ENCODE data around the gene STEAP4. TPM values are rescaled to one million over a fixed set of nuclear protein-coding genes. Genes with fewer than 3 reads are reported as not detected.

Gene STEAP4
- total RNA-seq, 2 donors from 2014 or later: 39.6 to 40.1 TPM

DNA sequence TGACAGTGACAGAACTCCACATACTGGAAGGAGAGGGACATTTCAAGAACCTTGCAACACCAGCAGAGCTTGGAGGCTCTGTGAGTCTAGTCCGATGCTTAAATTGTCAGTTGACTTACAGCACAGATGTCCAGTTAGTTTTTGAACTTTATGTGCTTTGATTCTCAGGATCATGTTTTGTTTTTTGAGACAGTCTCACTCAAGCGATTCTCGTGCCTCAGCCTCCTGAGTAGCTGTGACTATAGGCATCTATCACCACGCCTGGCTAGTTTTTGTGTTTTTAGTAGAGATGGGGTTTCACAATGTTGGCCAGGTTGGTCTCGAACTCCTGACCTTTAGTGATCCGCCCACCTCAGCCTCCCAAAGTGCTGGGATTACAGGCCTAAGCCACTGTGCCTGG lies 31.8 kb upstream of the STEAP4 start:
- intact Hi-C loops (cut with DNase I): no loop called here
- H3K27ac ChIP-seq: no peak overlapping the region
- H3K27me3 ChIP-seq (replicated peaks; ENCODE audit: insufficient read depth): no peaks in the 10 kb centered on the region
- no peaks in the 10 kb centered on the region for H3K36me3 ChIP-seq
- 97% methylated on average over 6 of the region's 6 CpGs for WGBS
- H3K4me3 ChIP-seq: no peak overlapping the region
- no peaks in the 10 kb centered on the region for H3K4me1 ChIP-seq (replicated peaks)
- no peak for DNase-seq (ENCODE audit: low spot score)
- no peaks in the 10 kb centered on the region for H3K9me3 ChIP-seq
- TF ChIP-seq POLR2A (IDR thresholded peaks at IDR 0.05) (no peak), POLR2AphosphoS5 (IDR thresholded peaks at IDR 0.05) (no peak)
- TF ChIP-seq, protein P1, sequence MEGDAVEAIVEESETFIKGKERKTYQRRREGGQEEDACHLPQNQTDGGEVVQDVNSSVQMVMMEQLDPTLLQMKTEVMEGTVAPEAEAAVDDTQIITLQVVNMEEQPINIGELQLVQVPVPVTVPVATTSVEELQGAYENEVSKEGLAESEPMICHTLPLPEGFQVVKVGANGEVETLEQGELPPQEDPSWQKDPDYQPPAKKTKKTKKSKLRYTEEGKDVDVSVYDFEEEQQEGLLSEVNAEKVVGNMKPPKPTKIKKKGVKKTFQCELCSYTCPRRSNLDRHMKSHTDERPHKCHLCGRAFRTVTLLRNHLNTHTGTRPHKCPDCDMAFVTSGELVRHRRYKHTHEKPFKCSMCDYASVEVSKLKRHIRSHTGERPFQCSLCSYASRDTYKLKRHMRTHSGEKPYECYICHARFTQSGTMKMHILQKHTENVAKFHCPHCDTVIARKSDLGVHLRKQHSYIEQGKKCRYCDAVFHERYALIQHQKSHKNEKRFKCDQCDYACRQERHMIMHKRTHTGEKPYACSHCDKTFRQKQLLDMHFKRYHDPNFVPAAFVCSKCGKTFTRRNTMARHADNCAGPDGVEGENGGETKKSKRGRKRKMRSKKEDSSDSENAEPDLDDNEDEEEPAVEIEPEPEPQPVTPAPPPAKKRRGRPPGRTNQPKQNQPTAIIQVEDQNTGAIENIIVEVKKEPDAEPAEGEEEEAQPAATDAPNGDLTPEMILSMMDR (IDR thresholded peaks at IDR 0.05): no peak

DNA sequence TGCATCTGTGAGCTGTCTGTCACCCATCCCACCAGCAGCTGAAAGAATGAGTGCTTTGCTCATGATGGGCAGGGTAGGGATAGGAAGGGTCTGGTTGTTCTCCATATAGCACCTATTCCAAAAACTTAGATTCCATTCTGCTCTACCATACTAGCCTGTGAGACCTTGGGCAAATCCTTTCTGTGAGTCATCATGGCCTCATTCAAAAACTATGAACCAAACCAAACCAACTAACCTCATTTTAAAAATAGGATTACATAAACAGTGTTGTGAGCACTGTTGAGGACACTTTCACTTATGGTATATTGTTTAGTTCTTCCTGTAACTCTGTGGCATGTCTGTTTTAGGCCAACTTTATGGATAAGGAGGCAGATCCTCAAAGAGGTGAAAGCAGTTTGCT lies 30.9 kb upstream of the STEAP4 start:
- Histone ChIP-seq H3K27ac (no peak overlapping the region), H3K27me3 (replicated peaks; ENCODE audit: insufficient read depth) (no peaks in the 10 kb centered on the region), H3K9me3 (no peaks in the 10 kb centered on the region), H3K36me3 (no peaks in the 10 kb centered on the region), H3K4me1 (replicated peaks) (no peaks in the 10 kb centered on the region), H3K4me3 (no peak overlapping the region)
- no peak for DNase-seq (ENCODE audit: low spot score)
- intact Hi-C loops (cut with DNase I): no loop called here
- no peak for TF ChIP-seq POLR2AphosphoS5 (IDR thresholded peaks at IDR 0.05)
- TF ChIP-seq, protein P1 (IDR thresholded peaks at IDR 0.05): no peak
- no peak for TF ChIP-seq POLR2A (IDR thresholded peaks at IDR 0.05)

DNA sequence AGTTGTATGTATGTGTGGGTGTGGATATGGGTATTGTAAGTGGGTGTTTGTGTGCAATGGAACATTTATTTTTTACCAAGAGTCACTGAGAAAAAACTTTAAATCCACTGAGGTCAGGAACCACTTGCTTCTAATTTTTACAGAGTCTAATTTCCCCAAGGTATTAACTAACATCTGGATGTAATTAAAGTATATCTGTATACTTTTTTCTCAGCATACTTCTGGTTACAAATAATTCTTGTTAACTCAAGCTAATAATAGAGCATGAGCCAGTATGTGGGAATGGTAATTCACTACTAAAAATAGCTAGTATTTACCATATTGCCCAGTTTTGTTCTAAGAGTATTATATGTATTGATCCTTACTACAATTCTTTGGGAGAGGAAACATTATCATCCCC lies 24.6 kb upstream of the STEAP4 start:
- TF ChIP-seq POLR2AphosphoS5 (IDR thresholded peaks at IDR 0.05) (no peak), POLR2A (IDR thresholded peaks at IDR 0.05) (no peak)
- TF ChIP-seq, protein P1 (IDR thresholded peaks at IDR 0.05): no peak
- intact Hi-C loops (cut with DNase I): no loop called here
- Histone ChIP-seq H3K4me3 (no peak overlapping the region), H3K4me1 (replicated peaks) (no peaks in the 10 kb centered on the region), H3K27ac (no peak overlapping the region), H3K36me3 (no peaks in the 10 kb centered on the region), H3K27me3 (replicated peaks; ENCODE audit: insufficient read depth) (no peaks in the 10 kb centered on the region), H3K9me3 (no peaks in the 10 kb centered on the region)
- no peak for DNase-seq (ENCODE audit: low spot score)

DNA sequence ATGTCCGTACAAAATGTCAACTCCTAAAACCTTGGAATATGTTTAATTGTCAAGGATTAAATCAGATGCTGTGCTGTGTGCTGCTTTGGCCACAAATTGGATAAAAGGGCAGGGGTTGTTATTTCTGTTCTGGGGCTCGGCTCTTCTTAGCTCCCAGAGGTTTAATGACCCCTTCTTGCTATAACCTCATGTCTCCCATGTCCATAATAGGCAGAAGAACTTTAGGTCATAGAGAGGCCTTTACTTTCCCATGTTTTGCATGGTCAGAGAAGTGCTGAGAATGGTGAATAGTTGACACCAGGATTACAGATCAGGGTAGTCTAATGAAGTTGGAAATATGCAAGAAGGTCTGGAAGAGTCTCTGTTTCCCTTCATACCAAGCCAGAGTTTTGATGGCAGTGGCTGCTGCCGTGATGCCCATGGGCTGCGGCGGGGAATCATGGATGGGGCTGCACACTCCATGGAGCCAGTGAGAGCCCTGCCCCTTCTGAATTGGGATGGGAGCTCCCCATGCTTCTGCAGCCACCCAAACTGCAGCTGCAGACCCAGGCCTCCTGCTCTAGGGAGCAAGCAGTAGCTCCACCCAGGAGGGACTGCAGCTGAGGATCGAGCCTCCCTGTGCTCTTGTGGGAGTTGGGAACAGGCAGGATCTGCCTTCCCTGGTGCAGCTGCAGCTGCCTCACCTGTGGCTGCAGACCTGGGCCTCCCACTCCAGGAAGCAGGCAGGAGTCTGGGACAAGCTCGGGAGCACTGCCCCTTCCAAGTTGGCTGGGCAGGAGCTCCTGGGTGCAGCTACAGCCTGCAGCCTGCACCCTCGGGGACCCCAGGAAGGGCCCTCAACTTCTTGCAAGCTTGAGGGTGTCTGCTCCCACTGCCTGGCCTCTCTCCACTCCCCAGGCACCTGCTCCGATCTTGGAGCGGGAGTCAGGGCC lies 23.1 kb upstream of the STEAP4 start:
- no peaks in the 10 kb centered on the region for H3K27me3 ChIP-seq (replicated peaks; ENCODE audit: insufficient read depth)
- H3K27ac ChIP-seq: no peak overlapping the region
- no peaks in the 10 kb centered on the region for H3K9me3 ChIP-seq
- TF ChIP-seq, protein P1 (IDR thresholded peaks at IDR 0.05): no peak
- TF ChIP-seq POLR2A (IDR thresholded peaks at IDR 0.05) (no peak), POLR2AphosphoS5 (IDR thresholded peaks at IDR 0.05) (no peak)
- H3K36me3 ChIP-seq: no peaks in the 10 kb centered on the region
- no peaks in the 10 kb centered on the region for H3K4me1 ChIP-seq (replicated peaks)
- H3K4me3 ChIP-seq: no peak overlapping the region
- no peak for DNase-seq (ENCODE audit: low spot score)
- 79% methylated on average over 9 of the region's 10 CpGs for WGBS
- intact Hi-C loops (cut with DNase I): no loop called here

GRCh38 chr7:88328787-88329186 lies 22.1 kb upstream of the STEAP4 start:
- TF ChIP-seq, protein P1 (IDR thresholded peaks at IDR 0.05): no peak
- TF ChIP-seq POLR2AphosphoS5 (IDR thresholded peaks at IDR 0.05) (no peak), POLR2A (IDR thresholded peaks at IDR 0.05) (no peak)
- intact Hi-C loops (cut with DNase I): no loop called here
- no peak for DNase-seq (ENCODE audit: low spot score)
- Histone ChIP-seq H3K4me3 (no peak overlapping the region), H3K27me3 (replicated peaks; ENCODE audit: insufficient read depth) (no peaks in the 10 kb centered on the region), H3K9me3 (no peaks in the 10 kb centered on the region), H3K36me3 (no peaks in the 10 kb centered on the region), H3K4me1 (replicated peaks) (no peaks in the 10 kb centered on the region), H3K27ac (no peak overlapping the region)

All from prostate gland (tissue), 2 donors.